HG03095 (cell line): ENCODE data around the gene ZFHX2.
"Not testable (repeated sequence)": the region's sequence is repeated elsewhere in the genome, so short reads cannot be mapped to it uniquely, and the experiment has no call there.

Source experiments
- ATAC-seq: cut with Tn5 transposase; IDR thresholded peaks from one replicate; pipeline ENCODE4 v1.9.1; 2021; ENCODE audit warnings: moderate library complexity; ENCODE audit not compliant: unreplicated experiment

ZFHX2 gene

GRCh38 chr14:23551266-23552028, at the start of gene ZFHX2:
Gene ZFHX2 (minus strand): TSS chr14:23551765. CDS start chr14:23535325, 16,440 bp downstream.
- peak; percentile 53 for ATAC-seq

DNA sequence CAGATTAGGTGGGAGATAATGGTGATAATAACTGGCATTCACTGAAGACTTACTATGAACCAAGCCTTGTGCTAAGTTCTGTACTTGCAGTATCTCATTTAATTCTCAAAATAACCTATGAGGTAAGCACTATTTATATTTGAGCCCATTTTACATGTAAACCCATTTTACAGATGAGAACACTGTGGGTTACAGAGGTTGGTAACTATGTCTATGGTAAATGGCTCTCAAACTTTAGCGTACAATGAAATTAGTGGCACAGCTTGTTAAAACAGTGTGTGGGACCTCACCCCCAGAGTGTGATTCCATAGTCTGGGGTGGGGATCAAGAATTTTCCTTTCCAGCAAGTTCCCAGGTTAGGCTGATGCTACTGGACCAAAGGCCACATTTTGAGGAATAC, 49.2 kb upstream of the ZFHX2 start:
- no peak for ATAC-seq

DNA sequence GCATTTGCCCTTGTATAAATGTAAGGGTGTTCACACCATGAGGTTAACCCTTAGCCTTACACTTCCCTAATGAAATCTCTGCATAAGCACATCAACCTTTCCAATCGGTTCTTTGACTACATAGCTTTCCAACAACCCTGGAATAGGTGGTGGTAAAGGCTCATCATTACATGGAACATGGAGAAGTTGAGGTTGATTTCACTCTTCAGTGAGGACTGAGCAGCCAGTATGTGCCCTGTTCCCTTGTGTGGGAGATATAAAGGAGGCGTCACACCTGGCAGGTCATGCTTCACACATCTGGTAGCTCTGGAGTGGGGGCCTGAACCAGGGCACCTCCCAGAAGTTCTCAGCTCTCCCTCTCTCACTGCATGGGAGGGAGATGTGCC, 48.8 kb upstream of the ZFHX2 start:
- ATAC-seq: no peak

DNA sequence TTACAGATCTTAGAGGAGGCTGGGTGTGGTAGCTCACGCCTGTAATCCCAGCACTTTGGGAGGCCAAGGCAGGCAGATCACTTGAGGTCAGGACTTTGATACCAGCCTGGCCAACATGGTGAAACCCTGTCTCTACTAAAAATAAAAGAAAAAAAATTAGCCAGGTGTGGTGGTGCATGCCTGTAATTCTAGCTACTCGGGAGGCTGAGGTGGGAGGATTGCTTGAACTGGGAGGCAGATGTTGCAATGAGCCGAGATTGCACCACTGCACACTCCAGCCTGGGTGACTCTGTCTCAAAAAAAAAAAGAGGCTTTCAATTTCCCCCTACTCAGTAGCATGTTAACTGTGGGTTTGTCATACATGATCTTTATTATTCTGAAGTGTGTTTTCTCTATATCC, 42.6 kb upstream of the ZFHX2 start:
- not testable (repeated sequence) for ATAC-seq

DNA sequence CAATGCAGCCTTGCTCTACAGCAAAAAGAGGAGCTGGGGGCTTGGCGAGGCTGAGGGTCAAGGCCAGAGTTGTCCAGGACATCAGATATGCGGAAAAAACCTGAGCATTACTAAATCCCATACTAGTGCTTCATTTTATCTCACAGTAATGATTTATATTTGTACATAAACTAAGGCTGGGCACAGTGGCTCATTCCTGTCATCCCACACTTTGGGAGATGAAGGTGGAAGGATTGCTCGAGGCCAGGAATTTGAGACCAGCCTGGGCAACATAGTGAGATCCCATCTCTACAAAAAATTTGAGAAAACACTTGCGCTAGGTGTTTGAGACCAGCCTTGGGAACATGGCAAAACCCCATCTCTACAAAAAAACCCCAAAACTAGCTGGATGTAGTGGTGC, 38.6 kb upstream of the ZFHX2 start:
- no peak for ATAC-seq

DNA sequence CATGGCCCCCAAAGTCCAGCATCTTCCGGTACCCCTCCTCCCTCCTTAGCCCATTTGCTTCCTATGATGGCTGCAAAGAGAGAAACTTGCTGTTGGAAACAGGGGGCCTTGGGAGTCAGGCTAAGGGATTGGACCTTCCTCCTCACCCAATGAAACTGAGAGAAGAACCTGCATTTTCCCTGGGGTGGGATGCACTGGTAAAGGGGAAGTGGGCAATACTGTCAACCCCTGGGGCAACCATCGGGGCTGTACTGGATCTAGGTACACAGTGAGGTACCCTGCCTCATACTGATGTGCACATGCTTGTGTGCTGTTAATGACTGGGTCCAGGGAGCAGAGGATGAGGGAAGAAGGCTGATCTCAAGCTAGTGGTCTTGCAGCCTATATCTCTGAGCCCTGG, 38.0 kb upstream of the ZFHX2 start:
- ATAC-seq: no peak

GRCh38 chr14:23588884-23589598, 37.5 kb upstream of the ZFHX2 start:
- peak; percentile 95 for ATAC-seq

DNA sequence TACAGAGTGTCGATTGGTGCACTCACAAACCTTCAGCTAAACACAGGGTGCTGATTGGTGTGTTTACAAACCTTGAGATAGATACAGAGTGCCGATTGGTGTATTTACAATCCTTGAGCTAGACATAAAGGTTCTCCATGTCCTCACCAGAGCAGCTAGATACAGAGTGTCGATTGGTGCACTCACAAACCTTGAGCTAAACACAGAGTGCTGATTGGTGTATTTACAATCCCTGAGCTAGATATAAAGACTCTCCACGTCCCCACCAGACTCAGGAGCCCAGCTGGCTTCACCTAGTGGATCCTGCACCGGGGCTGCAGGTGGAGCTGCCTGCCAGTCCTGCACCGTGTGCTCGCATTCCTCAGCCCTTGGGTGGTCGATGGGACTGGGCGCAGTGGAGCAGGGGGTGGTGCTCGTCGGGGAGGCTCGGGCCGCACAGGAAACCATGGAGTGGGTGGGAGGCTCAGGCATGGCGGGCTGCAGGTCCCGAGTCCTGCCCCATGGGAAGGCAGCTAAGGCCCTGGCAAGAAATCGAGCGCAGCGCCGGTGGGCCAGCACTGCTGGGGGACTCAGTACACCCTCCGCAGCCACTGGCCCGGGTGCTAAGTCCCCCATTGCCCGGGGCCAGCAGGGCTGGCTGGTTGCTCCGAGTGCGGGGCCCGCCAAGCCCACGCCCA, 33.1 kb upstream of the ZFHX2 start:
- ATAC-seq: not testable (repeated sequence)

DNA sequence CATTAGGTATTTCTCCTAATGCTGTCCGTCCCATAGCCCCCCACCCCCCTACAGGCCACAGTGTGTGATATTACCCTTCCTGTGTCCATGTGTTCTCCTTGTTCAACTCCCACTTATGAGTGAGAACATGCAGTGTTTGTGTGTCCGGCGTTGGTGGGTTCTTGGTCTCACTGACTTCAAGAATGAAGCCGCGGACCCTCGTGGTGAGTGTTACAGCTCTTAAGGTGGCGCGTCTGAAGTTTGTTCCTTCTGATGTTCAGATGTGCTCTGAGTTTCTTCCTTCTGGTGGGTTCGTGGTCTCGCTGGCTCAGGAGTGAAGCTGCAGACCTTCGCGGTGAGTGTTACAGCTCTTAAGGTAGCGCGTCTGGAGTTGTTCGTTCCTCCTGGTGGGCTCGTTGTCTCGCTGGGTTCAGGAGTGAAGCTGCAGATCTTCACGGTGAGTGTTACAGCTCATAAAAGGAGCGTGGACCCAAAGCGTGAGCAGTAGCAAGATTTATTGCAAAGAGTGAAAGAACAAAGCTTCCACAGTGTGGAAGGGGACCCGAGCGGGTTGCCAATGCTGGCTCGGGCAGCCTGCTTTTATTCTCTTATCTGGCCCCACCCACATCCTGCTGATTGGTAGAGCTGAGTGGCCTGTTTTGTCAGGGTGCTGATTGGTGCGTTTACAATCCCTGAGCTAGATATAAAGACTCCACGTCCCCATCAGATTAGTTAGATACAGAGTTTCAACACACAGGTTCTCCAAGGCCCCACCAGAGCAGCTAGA, 32.4 kb upstream of the ZFHX2 start:
- ATAC-seq: not testable (repeated sequence)

DNA sequence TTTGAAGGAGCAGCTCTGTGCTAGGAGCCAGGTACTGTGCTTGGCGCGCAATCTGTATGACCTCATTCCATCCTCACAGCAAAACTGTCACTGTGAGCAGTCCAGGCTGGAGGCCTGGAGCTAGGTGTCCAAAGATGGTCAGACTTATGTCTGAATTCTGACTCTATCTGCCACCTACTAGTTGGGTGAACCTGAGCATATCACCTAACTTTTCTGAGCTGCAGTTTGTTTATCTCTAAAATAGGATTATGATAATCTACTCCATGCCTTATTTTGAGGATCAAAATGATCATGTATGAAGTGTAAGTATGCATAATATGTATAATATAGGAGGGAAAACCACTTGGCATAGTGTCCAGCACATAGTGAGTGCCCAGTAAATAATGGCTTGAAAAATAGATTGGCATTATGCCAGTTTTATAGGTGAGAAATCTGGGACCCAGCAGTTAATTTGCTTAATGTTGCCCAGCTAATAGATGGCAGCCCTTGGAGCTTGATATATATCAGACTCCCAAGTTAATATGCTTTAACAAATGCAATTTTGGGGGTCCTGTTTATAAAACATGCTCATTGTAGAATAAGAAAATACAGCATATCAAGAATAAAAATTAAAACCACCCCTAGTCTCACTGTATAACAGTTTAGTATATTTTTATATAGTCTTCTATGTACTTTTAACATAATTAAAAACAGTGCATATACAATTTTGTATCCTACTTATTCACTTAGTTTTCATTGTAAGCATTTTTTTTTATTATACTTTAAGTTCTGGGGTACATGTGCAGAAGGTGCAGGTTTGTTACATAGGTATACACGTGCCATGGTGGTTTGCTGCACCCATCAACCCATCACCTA, 31.6 kb upstream of the ZFHX2 start:
- no peak for ATAC-seq

DNA sequence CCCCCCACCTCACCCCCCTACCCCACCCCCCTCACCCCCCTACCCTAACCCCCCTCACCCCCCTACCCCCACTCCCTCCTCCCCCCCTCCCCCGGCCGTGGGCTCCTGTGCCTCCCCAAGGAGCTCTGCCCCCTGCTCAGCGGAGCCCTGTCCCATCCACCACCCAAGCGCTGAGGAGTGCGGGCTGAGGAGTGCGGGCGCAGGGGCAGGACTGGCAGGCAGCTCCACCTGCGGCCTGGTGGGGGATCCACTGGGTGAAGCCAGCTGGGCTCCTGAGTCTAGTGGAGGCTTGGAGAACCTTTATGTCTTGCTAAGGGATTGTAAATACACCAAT, 29.4 kb upstream of the ZFHX2 start:
- ATAC-seq: no peak

- no peak for ATAC-seq
These were observed 28.8 kb upstream of the ZFHX2 start for GRCh38 chr14:23580152-23580926.

DNA sequence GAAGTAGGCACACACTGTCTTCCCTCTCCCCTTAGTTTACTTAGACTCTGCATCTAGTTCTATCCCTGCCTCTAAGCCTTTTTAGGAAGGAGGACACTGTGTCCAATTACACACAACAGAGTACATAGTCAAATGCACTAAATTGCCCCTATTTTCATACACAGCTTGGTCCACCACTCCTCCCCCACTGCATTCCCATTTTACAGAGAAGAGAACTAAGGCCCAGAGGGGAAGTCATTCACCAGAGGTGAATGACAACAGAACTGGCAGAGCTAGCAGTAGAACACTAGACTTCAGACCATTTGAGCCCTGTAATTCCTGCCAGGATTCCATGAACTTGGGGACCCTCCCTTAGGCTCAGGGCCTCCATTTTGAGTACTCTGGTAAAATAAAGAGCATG, 28.2 kb upstream of the ZFHX2 start:
- ATAC-seq: no peak

- ATAC-seq: no peak
These were observed 27.7 kb upstream of the ZFHX2 start for GRCh38 chr14:23579311-23579630.

- ATAC-seq: no peak
These were observed 27.2 kb upstream of the ZFHX2 start, which contains the start of gene JPH4 for GRCh38 chr14:23578560-23579310. Gene JPH4 (minus strand): TSS chr14:23578790. CDS start chr14:23577453, 1,337 bp downstream.

GRCh38 chr14:23577710-23578392, 26.3 kb upstream of the ZFHX2 start:
- ATAC-seq: no peak

GRCh38 chr14:23577004-23577681, 25.6 kb upstream of the ZFHX2 start:
- ATAC-seq: no peak
